ENCODE measurements around the gene SAMD14.

GRCh38 chr17:50100480-50100883, 29.5 kb downstream of the SAMD14 start:
- no peak for TF ChIP-seq CTCF (IDR thresholded peaks at IDR 0.05 in 4 of 5, conservative IDR thresholded peaks at IDR 0.05 in 1 of 5)
- TF ChIP-seq POLR2A (IDR thresholded peaks at IDR 0.05), result no peak
